Measurements from ENCODE around the gene STXBP6.
A peak's percentile ranks its signal among the peaks of the same experiment; 100 is the strongest.

The STXBP6 gene

GRCh38 chr14:25037032-25037431 is 12.9 kb downstream of the STXBP6 start:
- no peak overlapping the region for H4K5ac ChIP-seq (ENCODE audit: low read length)
- no peak overlapping the region for H3K4ac ChIP-seq (ENCODE audit: low read depth, low read length)
- H3K23ac ChIP-seq (ENCODE audit: low read length), result no peak overlapping the region
- no peak overlapping the region for H3K4me2 ChIP-seq (ENCODE audit: low read length)
- H3K4me1 ChIP-seq (ENCODE audit: control insufficient read depth, low read depth, low read length), result no peaks in the 10 kb centered on the region
- no peak overlapping the region for H3K4me3 ChIP-seq (ENCODE audit: low read length)
- no CpG with 5 or more reads among the region's 2 CpGs for WGBS (ENCODE audit: extremely low coverage, insufficient coverage, low lambda C conversion rate)
- H3K79me1 ChIP-seq (ENCODE audit: low read length), result no peaks in the 10 kb centered on the region
- H2BK5ac ChIP-seq (ENCODE audit: low read length), result no peak overlapping the region
- H2BK15ac ChIP-seq (replicated peaks; ENCODE audit: low read depth), result no peak overlapping the region
- no peaks in the 10 kb centered on the region for H3K79me2 ChIP-seq (ENCODE audit: control insufficient read depth, insufficient read depth, low read length)
- H3K9ac ChIP-seq (ENCODE audit: low read length), result no peak overlapping the region
- no peak overlapping the region for H2AK5ac ChIP-seq (ENCODE audit: low read length)
- H3K27me3 ChIP-seq (ENCODE audit: insufficient read depth, low read length, poor library complexity), result no peaks in the 10 kb centered on the region
- H3K27ac ChIP-seq (ENCODE audit: low read depth, low read length), result no peak overlapping the region
- no peaks in the 10 kb centered on the region for H3K36me3 ChIP-seq (ENCODE audit: control insufficient read depth, insufficient read depth, low read length)
- H4K8ac ChIP-seq (ENCODE audit: low read depth, low read length), result no peak overlapping the region
- H2BK120ac ChIP-seq (ENCODE audit: low read depth, low read length), result no peak overlapping the region
- peak overlapping the region; percentile 68 for H3K18ac ChIP-seq (ENCODE audit: low read length)
- no peak overlapping the region for H3K56ac ChIP-seq (ENCODE audit: low read length)
- DNase-seq, result no peak

- WGBS (ENCODE audit: extremely low coverage, insufficient coverage, low lambda C conversion rate), result no CpG with 5 or more reads among the region's 11 CpGs
- no peak for DNase-seq
- Histone ChIP-seq H3K18ac (ENCODE audit: low read length) (no peak overlapping the region), H3K36me3 (ENCODE audit: control insufficient read depth, insufficient read depth, low read length) (no peaks in the 10 kb centered on the region), H3K4ac (ENCODE audit: low read depth, low read length) (no peak overlapping the region), H3K23ac (ENCODE audit: low read length) (no peak overlapping the region), H4K8ac (ENCODE audit: low read depth, low read length) (no peak overlapping the region), H2AK5ac (ENCODE audit: low read length) (no peak overlapping the region), H3K79me1 (ENCODE audit: low read length) (no peaks in the 10 kb centered on the region), H2BK5ac (ENCODE audit: low read length) (no peak overlapping the region), H3K4me3 (ENCODE audit: low read length) (no peak overlapping the region), H3K56ac (ENCODE audit: low read length) (no peak overlapping the region), H3K27me3 (ENCODE audit: insufficient read depth, low read length, poor library complexity) (no peaks in the 10 kb centered on the region), H3K9ac (ENCODE audit: low read length) (no peak overlapping the region), H3K4me2 (ENCODE audit: low read length) (no peak overlapping the region), H3K27ac (ENCODE audit: low read depth, low read length) (no peak overlapping the region), H4K5ac (ENCODE audit: low read length) (no peak overlapping the region), H3K4me1 (ENCODE audit: control insufficient read depth, low read depth, low read length) (no peaks in the 10 kb centered on the region), H3K79me2 (ENCODE audit: control insufficient read depth, insufficient read depth, low read length) (no peaks in the 10 kb centered on the region), H2BK120ac (ENCODE audit: low read depth, low read length) (no peak overlapping the region), H2BK15ac (replicated peaks; ENCODE audit: low read depth) (no peak overlapping the region)
Observed at GRCh38 chr14:25034803-25035681, 14.9 kb downstream of the STXBP6 start.

GRCh38 chr14:25033358-25033757 is 16.6 kb downstream of the STXBP6 start:
- no peaks in the 10 kb centered on the region for H3K79me1 ChIP-seq (ENCODE audit: low read length)
- H2BK5ac ChIP-seq (ENCODE audit: low read length), result no peak overlapping the region
- H3K9ac ChIP-seq (ENCODE audit: low read length), result no peak overlapping the region
- H3K27ac ChIP-seq (ENCODE audit: low read depth, low read length), result no peak overlapping the region
- no peak overlapping the region for H3K4me2 ChIP-seq (ENCODE audit: low read length)
- H3K4me1 ChIP-seq (ENCODE audit: control insufficient read depth, low read depth, low read length), result no peaks in the 10 kb centered on the region
- H3K18ac ChIP-seq (ENCODE audit: low read length), result no peak overlapping the region
- no peak overlapping the region for H2BK15ac ChIP-seq (replicated peaks; ENCODE audit: low read depth)
- no peak overlapping the region for H4K5ac ChIP-seq (ENCODE audit: low read length)
- no peak overlapping the region for H2AK5ac ChIP-seq (ENCODE audit: low read length)
- H3K23ac ChIP-seq (ENCODE audit: low read length), result no peak overlapping the region
- H3K4ac ChIP-seq (ENCODE audit: low read depth, low read length), result no peak overlapping the region
- DNase-seq, result no peak
- H4K8ac ChIP-seq (ENCODE audit: low read depth, low read length), result no peak overlapping the region
- no peak overlapping the region for H3K4me3 ChIP-seq (ENCODE audit: low read length)
- H3K36me3 ChIP-seq (ENCODE audit: control insufficient read depth, insufficient read depth, low read length), result no peaks in the 10 kb centered on the region
- no CpG with 5 or more reads among the region's 1 CpG for WGBS (ENCODE audit: extremely low coverage, insufficient coverage, low lambda C conversion rate)
- no peak overlapping the region for H3K56ac ChIP-seq (ENCODE audit: low read length)
- no peaks in the 10 kb centered on the region for H3K27me3 ChIP-seq (ENCODE audit: insufficient read depth, low read length, poor library complexity)
- no peaks in the 10 kb centered on the region for H3K79me2 ChIP-seq (ENCODE audit: control insufficient read depth, insufficient read depth, low read length)
- no peak overlapping the region for H2BK120ac ChIP-seq (ENCODE audit: low read depth, low read length)

- WGBS (ENCODE audit: extremely low coverage, insufficient coverage, low lambda C conversion rate), result no CpG with 5 or more reads among the region's 10 CpGs
Observed at GRCh38 chr14:25032092-25032784, 17.7 kb downstream of the STXBP6 start.

GRCh38 chr14:25026476-25027137 is 23.3 kb downstream of the STXBP6 start:
- no peak overlapping the region for H3K27ac ChIP-seq (ENCODE audit: low read depth, low read length)
- H3K79me2 ChIP-seq (ENCODE audit: control insufficient read depth, insufficient read depth, low read length), result no peaks in the 10 kb centered on the region
- no peak overlapping the region for H2BK15ac ChIP-seq (replicated peaks; ENCODE audit: low read depth)
- H4K5ac ChIP-seq (ENCODE audit: low read length), result no peak overlapping the region
- no peak overlapping the region for H3K18ac ChIP-seq (ENCODE audit: low read length)
- H2AK5ac ChIP-seq (ENCODE audit: low read length), result no peak overlapping the region
- no peak overlapping the region for H2BK120ac ChIP-seq (ENCODE audit: low read depth, low read length)
- H4K8ac ChIP-seq (ENCODE audit: low read depth, low read length), result no peak overlapping the region
- H3K27me3 ChIP-seq (ENCODE audit: insufficient read depth, low read length, poor library complexity), result no peaks in the 10 kb centered on the region
- H3K56ac ChIP-seq (ENCODE audit: low read length), result no peak overlapping the region
- no peak for DNase-seq
- no peak overlapping the region for H3K4me2 ChIP-seq (ENCODE audit: low read length)
- no peak overlapping the region for H3K9ac ChIP-seq (ENCODE audit: low read length)
- H2BK5ac ChIP-seq (ENCODE audit: low read length), result no peak overlapping the region
- no peak overlapping the region for H3K4ac ChIP-seq (ENCODE audit: low read depth, low read length)
- no peaks in the 10 kb centered on the region for H3K79me1 ChIP-seq (ENCODE audit: low read length)
- no peak overlapping the region for H3K4me3 ChIP-seq (ENCODE audit: low read length)
- no CpG with 5 or more reads among the region's 4 CpGs for WGBS (ENCODE audit: extremely low coverage, insufficient coverage, low lambda C conversion rate)
- no peaks in the 10 kb centered on the region for H3K4me1 ChIP-seq (ENCODE audit: control insufficient read depth, low read depth, low read length)
- H3K36me3 ChIP-seq (ENCODE audit: control insufficient read depth, insufficient read depth, low read length), result no peaks in the 10 kb centered on the region
- no peak overlapping the region for H3K23ac ChIP-seq (ENCODE audit: low read length)

More at GRCh38 chr14:25032092-25032784, 17.7 kb downstream of the STXBP6 start:
- no peak overlapping the region for H2AK5ac ChIP-seq (ENCODE audit: low read length)
- H4K8ac ChIP-seq (ENCODE audit: low read depth, low read length), result no peak overlapping the region
- H3K27me3 ChIP-seq (ENCODE audit: insufficient read depth, low read length, poor library complexity), result no peaks in the 10 kb centered on the region
- no peak overlapping the region for H3K4ac ChIP-seq (ENCODE audit: low read depth, low read length)
- H2BK5ac ChIP-seq (ENCODE audit: low read length), result no peak overlapping the region
- no peak overlapping the region for H4K5ac ChIP-seq (ENCODE audit: low read length)
- H3K56ac ChIP-seq (ENCODE audit: low read length), result no peak overlapping the region
- H3K36me3 ChIP-seq (ENCODE audit: control insufficient read depth, insufficient read depth, low read length), result no peaks in the 10 kb centered on the region
- no peaks in the 10 kb centered on the region for H3K4me1 ChIP-seq (ENCODE audit: control insufficient read depth, low read depth, low read length)
- no peak overlapping the region for H2BK120ac ChIP-seq (ENCODE audit: low read depth, low read length)
- H3K4me3 ChIP-seq (ENCODE audit: low read length), result no peak overlapping the region
- no peak overlapping the region for H3K9ac ChIP-seq (ENCODE audit: low read length)
- no peak overlapping the region for H3K4me2 ChIP-seq (ENCODE audit: low read length)
- peak; percentile 55 for DNase-seq
- no peak overlapping the region for H3K23ac ChIP-seq (ENCODE audit: low read length)
- H3K79me2 ChIP-seq (ENCODE audit: control insufficient read depth, insufficient read depth, low read length), result no peaks in the 10 kb centered on the region
- no peak overlapping the region for H2BK15ac ChIP-seq (replicated peaks; ENCODE audit: low read depth)
- H3K18ac ChIP-seq (ENCODE audit: low read length), result no peak overlapping the region
- H3K79me1 ChIP-seq (ENCODE audit: low read length), result no peaks in the 10 kb centered on the region
- H3K27ac ChIP-seq (ENCODE audit: low read depth, low read length), result no peak overlapping the region

Measured in mesendoderm (in vitro differentiated cells).